ENCODE measurements around the gene CLCN7.

CLCN7 gene

GRCh38 chr16:1518626-1519135, 43.9 kb upstream of the CLCN7 start:
- Histone ChIP-seq H3K27me3 (replicated peaks) (no peaks in the 10 kb centered on the region), H3K4me3 (ENCODE audit: low read depth, low read length) (no peak overlapping the region), H3K36me3 (replicated peaks) (no peaks in the 10 kb centered on the region), H3K27ac (no peak overlapping the region)
- no peak for DNase-seq
- no peak for TF ChIP-seq CTCF (IDR thresholded peaks at IDR 0.05; ENCODE audit: low read depth, low read length, missing control alignments)
- in situ Hi-C loops (cut with HindIII; ENCODE audit: low pct_ligation_motif_present, low sequenced_read_pairs), result no loop called here

- no peaks in the 10 kb centered on the region for H3K27me3 ChIP-seq (replicated peaks)
- in situ Hi-C loops (cut with HindIII; ENCODE audit: low pct_ligation_motif_present, low sequenced_read_pairs), result no loop called here
- H3K36me3 ChIP-seq (replicated peaks), result peaks cover 4% of the 10 kb centered on the region
- H3K4me3 ChIP-seq (ENCODE audit: low read depth, low read length), result no peak overlapping the region
- no peak for DNase-seq
- H3K27ac ChIP-seq, result no peak overlapping the region
- TF ChIP-seq CTCF (IDR thresholded peaks at IDR 0.05; ENCODE audit: low read depth, low read length, missing control alignments), result no peak
Observed at GRCh38 chr16:1514507-1514906, 39.7 kb upstream of the CLCN7 start.

- peaks cover 4% of the 10 kb centered on the region for H3K36me3 ChIP-seq (replicated peaks)
- no peaks in the 10 kb centered on the region for H3K27me3 ChIP-seq (replicated peaks)
- DNase-seq, result no peak
- no peak overlapping the region for H3K27ac ChIP-seq
- H3K4me3 ChIP-seq (ENCODE audit: low read depth, low read length), result no peak overlapping the region
- in situ Hi-C loops (cut with HindIII; ENCODE audit: low pct_ligation_motif_present, low sequenced_read_pairs), result no loop called here
- no peak for TF ChIP-seq CTCF (IDR thresholded peaks at IDR 0.05; ENCODE audit: low read depth, low read length, missing control alignments)
Observed at GRCh38 chr16:1512774-1513173, 37.9 kb upstream of the CLCN7 start.

GRCh38 chr16:1511662-1512569, 37.1 kb upstream of the CLCN7 start:
- TF ChIP-seq CTCF (IDR thresholded peaks at IDR 0.05; ENCODE audit: low read depth, low read length, missing control alignments), result no peak
- no peak overlapping the region for H3K27ac ChIP-seq
- in situ Hi-C loops (cut with HindIII; ENCODE audit: low pct_ligation_motif_present, low sequenced_read_pairs), result no loop called here
- H3K27me3 ChIP-seq (replicated peaks), result no peaks in the 10 kb centered on the region
- no peak overlapping the region for H3K4me3 ChIP-seq (ENCODE audit: low read depth, low read length)
- peaks cover 4% of the 10 kb centered on the region for H3K36me3 ChIP-seq (replicated peaks)
- DNase-seq, result no peak

GRCh38 chr16:1510941-1511351, 36.1 kb upstream of the CLCN7 start:
- in situ Hi-C loops (cut with HindIII; ENCODE audit: low pct_ligation_motif_present, low sequenced_read_pairs), result no loop called here
- Histone ChIP-seq H3K27me3 (replicated peaks) (no peaks in the 10 kb centered on the region), H3K36me3 (replicated peaks) (peaks cover 4% of the 10 kb centered on the region), H3K4me3 (ENCODE audit: low read depth, low read length) (no peak overlapping the region), H3K27ac (no peak overlapping the region)
- no peak for DNase-seq
- TF ChIP-seq CTCF (IDR thresholded peaks at IDR 0.05; ENCODE audit: low read depth, low read length, missing control alignments), result peak; percentile 7
